Measurements from ENCODE around the gene SV2A.

The SV2A gene

DNA sequence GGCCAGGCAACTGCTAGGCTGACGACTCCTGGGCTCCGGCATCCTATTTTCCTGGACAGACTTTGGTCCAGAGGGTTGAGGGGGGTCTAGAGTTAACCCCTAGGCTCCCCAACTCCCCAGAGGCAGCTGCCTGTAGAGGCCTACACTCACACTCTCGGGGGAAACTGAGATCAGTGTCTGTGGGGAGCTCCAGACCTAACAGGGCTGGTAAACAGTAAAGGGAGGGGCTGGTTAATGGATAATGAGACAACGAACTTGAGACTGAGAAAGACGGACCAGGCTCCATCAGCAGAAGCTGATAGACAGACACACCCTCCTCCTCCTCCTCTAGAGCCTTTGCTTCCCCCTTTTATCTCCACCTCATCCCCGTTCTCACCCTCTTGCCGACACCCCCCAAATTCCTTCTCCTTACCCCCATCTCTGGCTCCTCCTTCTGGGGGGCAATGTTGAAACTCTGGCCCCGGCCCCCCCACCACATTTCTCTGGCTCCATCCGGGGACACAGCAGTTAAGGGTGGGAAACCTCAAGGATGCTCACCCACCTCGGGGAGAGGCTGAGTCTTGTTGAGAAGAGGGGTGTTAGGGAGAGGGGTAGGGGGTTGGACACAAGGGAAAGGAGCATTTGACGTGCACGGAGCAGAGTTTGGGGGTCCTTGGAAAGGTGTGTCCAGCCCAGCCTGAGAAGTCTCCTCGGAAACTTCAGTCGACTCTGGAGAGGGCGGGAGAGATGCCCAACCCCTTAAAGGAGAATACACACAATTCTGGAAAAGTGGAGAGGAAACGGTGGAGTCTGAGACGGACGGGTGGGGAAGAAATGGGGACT lies 18.7 kb upstream of the SV2A start, which contains the start of gene MTMR11:
MTMR11 (minus strand) TSS at position 710 of the 822 bp plus-strand sequence; CDS start at position 478, 232 bp downstream.
- TF ChIP-seq FOXM1 (IDR thresholded peaks at IDR 0.05; ENCODE audit: borderline replicate concordance) (no peak), LEF1 (IDR thresholded peaks at IDR 0.05; ENCODE audit: borderline replicate concordance) (no peak), NFRKB (IDR thresholded peaks at IDR 0.05) (no peak), SUZ12 (IDR thresholded peaks at IDR 0.05) (no peak), TARDBP (IDR thresholded peaks at IDR 0.05) (no peak), SP1 (IDR thresholded peaks at IDR 0.05) (no peak), ARNT (IDR thresholded peaks at IDR 0.05) (no peak)
- ChIA-PET CTCF (no interaction called here), POLR2A (interaction anchor here (1.2 to 11.1 kb wide), 2 partner anchors 8 to 49 kb away, joined by 11 to 133 read pairs; a partner anchor contains a TSS)
- peak; percentile 51 for DNase-seq (ENCODE audit: extremely low spot score)

GRCh38 chr1:149934356-149934755 lies 16.7 kb upstream of the SV2A start:
- TF ChIP-seq ARNT (IDR thresholded peaks at IDR 0.05) (no peak), SP1 (IDR thresholded peaks at IDR 0.05) (no peak), FOXK2 (IDR thresholded peaks at IDR 0.05) (no peak), L3MBTL2 (conservative IDR thresholded peaks at IDR 0.05) (no peak), BHLHE40 (IDR thresholded peaks at IDR 0.05; ENCODE audit: borderline replicate concordance) (no peak), FOXM1 (IDR thresholded peaks at IDR 0.05; ENCODE audit: borderline replicate concordance) (no peak), SUZ12 (IDR thresholded peaks at IDR 0.05) (no peak), ELF4 (IDR thresholded peaks at IDR 0.05) (no peak), CTBP1 (IDR thresholded peaks at IDR 0.05; ENCODE audit: borderline replicate concordance) (no peak), LEF1 (IDR thresholded peaks at IDR 0.05; ENCODE audit: borderline replicate concordance) (no peak), TARDBP (IDR thresholded peaks at IDR 0.05) (no peak), NFRKB (IDR thresholded peaks at IDR 0.05) (no peak), ZNF384 (IDR thresholded peaks at IDR 0.05) (no peak), PKNOX1 (IDR thresholded peaks at IDR 0.05) (no peak), FOXA1 (IDR thresholded peaks at IDR 0.05) (no peak)
- ChIA-PET POLR2A (interaction anchor here (0.6 to 11.1 kb wide), 2 partner anchors 47 to 328 kb away, joined by 3 to 133 read pairs; a partner anchor contains a TSS), CTCF (no interaction called here)
- no peak for DNase-seq (ENCODE audit: extremely low spot score)

DNA sequence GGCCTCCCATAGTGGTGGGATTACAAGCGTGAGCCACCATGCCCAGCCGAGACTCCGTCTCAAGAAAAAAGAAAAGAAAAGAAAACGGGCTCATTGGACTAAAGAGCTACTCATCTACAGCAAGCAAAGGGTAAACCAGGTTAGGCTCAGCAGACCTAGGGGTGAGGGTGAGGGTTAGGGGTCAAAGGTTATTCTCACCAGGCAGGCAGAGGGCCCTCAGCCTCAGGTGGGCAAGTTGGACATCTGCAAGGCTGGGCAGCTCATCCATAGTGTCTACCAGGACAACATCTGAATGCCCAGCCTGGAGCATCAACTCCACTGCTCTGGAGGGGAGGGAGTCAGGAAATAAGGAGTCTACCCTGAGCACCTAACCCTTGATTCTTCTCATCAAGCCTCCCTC lies 15.6 kb upstream of the SV2A start:
- CTCF ChIA-PET: no interaction called here
- POLR2A ChIA-PET: interaction anchor here (0.5 to 11.1 kb wide), 3 partner anchors 26 to 232 kb away, joined by 3 to 133 read pairs (median 3); a partner anchor contains a TSS

DNA sequence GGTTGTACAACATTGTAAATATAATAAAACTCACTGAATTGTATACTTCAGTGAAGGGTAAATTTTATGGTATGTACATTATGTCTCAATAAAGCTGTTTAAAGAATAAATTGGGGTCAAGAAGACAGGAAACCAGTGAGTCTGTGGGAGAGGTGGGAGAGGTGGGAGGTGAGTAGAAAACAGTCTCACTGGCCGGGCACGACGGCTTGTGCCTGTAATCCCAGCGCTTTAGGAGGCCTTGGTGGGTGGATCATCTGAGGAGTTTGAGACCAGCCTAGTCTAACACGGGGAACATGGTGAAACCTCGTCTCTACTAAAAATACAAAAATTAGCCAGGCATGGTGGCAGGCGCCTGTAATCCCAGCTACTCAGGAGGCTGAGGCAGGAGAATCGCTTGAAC lies 14.8 kb upstream of the SV2A start:
- TF ChIP-seq TARDBP (IDR thresholded peaks at IDR 0.05) (no peak), ELF4 (IDR thresholded peaks at IDR 0.05) (no peak), FOXA1 (IDR thresholded peaks at IDR 0.05) (no peak), FOXK2 (IDR thresholded peaks at IDR 0.05) (no peak), PKNOX1 (IDR thresholded peaks at IDR 0.05) (no peak), L3MBTL2 (conservative IDR thresholded peaks at IDR 0.05) (no peak), SP1 (IDR thresholded peaks at IDR 0.05) (no peak), ARNT (IDR thresholded peaks at IDR 0.05) (no peak), FOXM1 (IDR thresholded peaks at IDR 0.05; ENCODE audit: borderline replicate concordance) (no peak), SUZ12 (IDR thresholded peaks at IDR 0.05) (no peak), HDGF (IDR thresholded peaks at IDR 0.05; ENCODE audit: borderline replicate concordance) (no peak), NFRKB (IDR thresholded peaks at IDR 0.05) (no peak), CTBP1 (IDR thresholded peaks at IDR 0.05; ENCODE audit: borderline replicate concordance) (no peak), BHLHE40 (IDR thresholded peaks at IDR 0.05; ENCODE audit: borderline replicate concordance) (no peak), LEF1 (IDR thresholded peaks at IDR 0.05; ENCODE audit: borderline replicate concordance) (no peak), ZNF384 (IDR thresholded peaks at IDR 0.05) (no peak)
- ChIA-PET POLR2A (interaction anchor here (0.5 to 11.1 kb wide), 2 partner anchors 45 to 233 kb away, joined by 3 to 133 read pairs; a partner anchor contains a TSS), CTCF (no interaction called here)
- DNase-seq (ENCODE audit: extremely low spot score): no peak

More for the DNA sequence above, 15.6 kb upstream of the SV2A start:
- TF ChIP-seq SUZ12 (IDR thresholded peaks at IDR 0.05) (no peak), FOXM1 (IDR thresholded peaks at IDR 0.05; ENCODE audit: borderline replicate concordance) (no peak), FOXK2 (IDR thresholded peaks at IDR 0.05) (no peak), NFRKB (IDR thresholded peaks at IDR 0.05) (no peak), LEF1 (IDR thresholded peaks at IDR 0.05; ENCODE audit: borderline replicate concordance) (no peak), BHLHE40 (IDR thresholded peaks at IDR 0.05; ENCODE audit: borderline replicate concordance) (no peak), TARDBP (IDR thresholded peaks at IDR 0.05) (no peak), CTBP1 (IDR thresholded peaks at IDR 0.05; ENCODE audit: borderline replicate concordance) (no peak), L3MBTL2 (conservative IDR thresholded peaks at IDR 0.05) (no peak), PKNOX1 (IDR thresholded peaks at IDR 0.05) (no peak), ARNT (IDR thresholded peaks at IDR 0.05) (no peak), SP1 (IDR thresholded peaks at IDR 0.05) (no peak), ELF4 (IDR thresholded peaks at IDR 0.05) (no peak), ZNF384 (IDR thresholded peaks at IDR 0.05) (no peak), HDGF (IDR thresholded peaks at IDR 0.05; ENCODE audit: borderline replicate concordance) (no peak), FOXA1 (IDR thresholded peaks at IDR 0.05) (no peak)
- no peak for DNase-seq (ENCODE audit: extremely low spot score)

- ChIA-PET CTCF (no interaction called here), POLR2A (interaction anchor here (1.0 to 11.1 kb wide), 2 partner anchors 44 to 78 kb away, joined by 3 to 133 read pairs; a partner anchor contains a TSS)
- no peak for DNase-seq (ENCODE audit: extremely low spot score)
- TF ChIP-seq LEF1 (IDR thresholded peaks at IDR 0.05; ENCODE audit: borderline replicate concordance): no peak
- TF ChIP-seq TARDBP (IDR thresholded peaks at IDR 0.05): no peak
- TF ChIP-seq PKNOX1 (IDR thresholded peaks at IDR 0.05): no peak
- no peak for TF ChIP-seq ARNT (IDR thresholded peaks at IDR 0.05)
- no peak for TF ChIP-seq ZNF384 (IDR thresholded peaks at IDR 0.05)
- TF ChIP-seq NFRKB (IDR thresholded peaks at IDR 0.05): no peak
- no peak for TF ChIP-seq BHLHE40 (IDR thresholded peaks at IDR 0.05; ENCODE audit: borderline replicate concordance)
- TF ChIP-seq FOXM1 (IDR thresholded peaks at IDR 0.05; ENCODE audit: borderline replicate concordance): no peak
- no peak for TF ChIP-seq CTBP1 (IDR thresholded peaks at IDR 0.05; ENCODE audit: borderline replicate concordance)
- no peak for TF ChIP-seq SUZ12 (IDR thresholded peaks at IDR 0.05)
- no peak for TF ChIP-seq HDGF (IDR thresholded peaks at IDR 0.05; ENCODE audit: borderline replicate concordance)
- no peak for TF ChIP-seq FOXA1 (IDR thresholded peaks at IDR 0.05)
These were observed 13.7 kb upstream of the SV2A start for GRCh38 chr1:149931212-149931790.
